Measurements from ENCODE around the gene SYNE3.
A peak's percentile ranks its signal among the peaks of the same experiment; 100 is the strongest.

The SYNE3 gene, protein sequence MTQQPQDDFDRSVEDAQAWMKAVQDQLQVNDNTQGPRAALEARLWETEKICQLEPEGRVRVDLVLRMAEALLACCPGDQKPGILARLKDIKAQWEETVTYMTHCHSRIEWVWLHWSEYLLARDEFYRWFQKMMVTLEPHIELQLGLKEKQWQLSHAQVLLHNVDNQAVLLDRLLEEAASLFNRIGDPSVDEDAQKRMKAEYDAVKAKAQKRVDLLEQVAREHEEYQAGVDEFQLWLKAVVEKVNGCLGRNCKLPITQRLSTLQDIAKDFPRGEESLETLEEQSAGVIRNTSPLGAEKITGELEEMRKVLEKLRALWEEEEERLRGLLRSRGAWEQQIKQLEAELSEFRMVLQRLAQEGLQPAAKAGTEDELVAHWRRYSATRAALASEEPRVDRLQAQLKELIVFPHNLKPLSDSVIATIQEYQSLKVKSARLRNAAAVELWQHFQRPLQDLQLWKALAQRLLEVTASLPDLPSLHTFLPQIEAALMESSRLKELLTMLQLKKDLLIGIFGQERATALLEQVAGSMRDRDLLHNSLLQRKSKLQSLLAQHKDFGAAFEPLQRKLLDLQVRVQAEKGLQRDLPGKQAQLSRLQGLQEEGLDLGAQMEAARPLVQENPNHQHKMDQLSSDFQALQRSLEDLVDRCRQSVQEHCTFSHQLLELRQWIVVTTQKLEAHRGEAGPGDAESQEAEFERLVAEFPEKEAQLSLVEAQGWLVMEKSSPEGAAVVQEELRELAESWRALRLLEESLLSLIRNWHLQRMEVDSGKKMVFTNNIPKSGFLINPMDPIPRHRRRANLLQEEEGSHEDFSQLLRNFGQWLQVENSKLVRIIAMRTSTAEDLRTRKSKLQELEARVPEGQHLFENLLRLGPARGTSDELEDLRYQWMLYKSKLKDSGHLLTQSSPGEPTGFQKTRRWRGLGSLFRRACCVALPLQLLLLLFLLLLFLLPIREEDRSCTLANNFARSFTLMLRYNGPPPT

GRCh38 chr14:95516554-95517181, at the start of gene SYNE3:
SYNE3 (minus strand) TSS chr14:95516650; CDS start chr14:95475821, 40,829 bp downstream.
- ATAC-seq = peak; percentile 46 to 53

GRCh38 chr14:95564060-95564459, 47.6 kb upstream of the SYNE3 start:
- ATAC-seq = no peak

- ATAC-seq = no peak
These were observed 46.6 kb upstream of the SYNE3 start for GRCh38 chr14:95562892-95563685.

DNA sequence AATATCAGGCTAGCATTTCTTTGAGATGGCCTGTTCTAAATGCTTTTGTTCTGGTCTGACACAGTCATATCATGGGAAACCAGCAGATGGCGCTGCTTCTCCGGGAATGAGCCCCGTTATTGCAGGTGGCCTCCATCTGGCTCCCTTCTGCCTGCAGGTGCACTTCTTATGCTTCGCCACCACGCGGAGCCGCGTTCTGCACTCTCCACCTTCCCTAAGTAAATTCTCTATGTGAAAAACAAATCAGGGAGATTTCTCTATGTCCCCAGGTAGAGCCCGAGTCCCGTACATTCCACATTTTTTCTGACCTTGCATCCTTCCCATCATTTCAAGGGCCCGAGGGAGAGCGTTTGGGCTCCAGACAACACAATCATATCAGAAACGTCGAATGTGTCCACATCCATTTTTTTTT, 44.6 kb upstream of the SYNE3 start:
- peak; percentile 87 to 89 for ATAC-seq

DNA sequence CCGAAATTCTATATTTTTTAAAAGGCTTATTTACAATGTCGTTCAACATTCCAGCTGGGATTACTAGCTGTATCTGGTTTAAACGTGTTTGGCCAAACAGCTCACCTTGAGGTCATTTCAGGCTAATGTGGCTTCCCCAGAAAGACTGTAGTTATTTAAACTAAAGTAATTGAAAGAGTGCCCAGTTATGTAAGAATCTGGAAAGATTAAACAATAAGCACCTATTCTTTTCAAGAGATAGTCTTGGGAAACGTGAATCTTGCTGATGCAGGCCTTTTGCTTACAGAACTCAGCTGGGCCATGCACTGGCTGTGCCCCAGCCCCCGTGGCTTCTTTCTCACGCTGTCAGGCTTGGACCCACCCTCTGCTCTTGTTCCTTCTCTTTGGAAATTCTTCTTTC, 42.8 kb upstream of the SYNE3 start:
- ATAC-seq = no peak

GRCh38 chr14:95557832-95558231, 41.4 kb upstream of the SYNE3 start:
- ATAC-seq = no peak

GRCh38 chr14:95557291-95557690, 40.8 kb upstream of the SYNE3 start:
- ATAC-seq = no peak

- no peak for ATAC-seq
These were observed 38.6 kb upstream of the SYNE3 start for GRCh38 chr14:95555053-95555452.

DNA sequence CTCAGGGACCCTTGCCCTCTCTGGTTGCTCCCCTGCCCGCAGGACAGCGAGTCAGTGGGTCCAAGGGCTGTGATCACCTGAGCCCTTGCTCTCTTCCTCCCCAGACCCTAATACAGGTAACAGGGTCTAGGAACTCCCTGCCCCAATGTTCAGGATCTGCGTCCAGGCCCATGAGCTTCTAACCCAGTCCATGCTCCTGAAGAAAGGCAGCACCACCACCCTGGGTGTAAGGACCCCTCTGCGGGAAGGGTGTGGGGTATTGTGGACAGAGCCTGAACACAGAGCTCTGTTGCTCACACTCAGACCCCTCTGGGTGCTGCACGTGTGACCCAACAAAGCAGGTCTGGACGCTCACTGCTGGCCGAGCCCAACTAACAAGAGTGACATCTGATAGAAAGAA, 36.7 kb upstream of the SYNE3 start:
- no peak for ATAC-seq

DNA sequence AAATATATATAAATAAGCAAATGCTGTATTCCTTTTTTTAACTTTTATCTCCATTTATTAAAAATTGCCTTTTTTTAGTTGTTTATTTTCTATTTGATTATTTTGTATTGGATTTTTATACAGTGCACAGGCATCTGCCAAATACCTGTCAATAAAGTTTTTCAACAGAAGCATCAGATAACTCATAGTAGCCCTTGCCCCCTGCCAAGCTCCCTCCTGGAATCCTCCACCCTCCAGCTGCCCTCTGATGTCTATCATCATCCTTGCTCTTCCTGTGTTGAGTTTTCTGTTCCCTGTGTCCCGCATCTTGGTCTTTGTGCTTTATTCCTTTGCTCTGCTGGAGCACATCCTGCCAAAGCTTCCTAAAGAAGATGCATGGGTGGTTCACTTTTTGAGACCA, 35.0 kb upstream of the SYNE3 start:
- ATAC-seq = no peak

GRCh38 chr14:95549656-95550585, 33.5 kb upstream of the SYNE3 start:
- no peak for ATAC-seq

DNA sequence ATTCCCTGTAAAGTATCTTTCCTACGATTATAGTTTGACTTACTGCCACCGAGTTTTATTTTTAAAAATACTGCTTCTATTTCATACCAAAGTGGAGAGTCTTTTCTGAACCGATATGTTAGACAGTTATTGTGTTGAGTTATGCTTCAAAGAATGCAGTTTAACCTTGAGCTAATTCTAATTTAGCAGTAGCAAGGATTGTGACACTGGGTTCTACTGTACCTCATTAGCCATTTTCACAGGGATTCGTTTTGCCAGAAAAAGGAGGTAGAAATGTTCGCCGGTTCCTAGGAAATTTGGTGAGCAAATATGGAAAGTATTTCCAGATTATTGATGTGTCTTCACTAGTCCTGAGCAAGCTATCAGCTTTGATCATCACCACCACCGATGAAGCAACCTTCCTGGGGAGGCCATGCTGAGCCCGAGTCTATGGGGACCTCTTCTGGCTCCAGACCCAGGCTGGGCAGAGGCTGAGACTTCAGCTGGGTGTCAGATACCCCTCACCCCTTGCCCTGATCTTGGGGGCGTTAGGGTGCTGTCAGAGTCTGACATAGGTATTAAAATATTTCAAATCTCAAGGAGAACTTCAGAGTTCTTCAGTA, 32.0 kb upstream of the SYNE3 start:
- ATAC-seq = no peak

- no peak for ATAC-seq
These were observed 31.3 kb upstream of the SYNE3 start for GRCh38 chr14:95547626-95548327.

DNA sequence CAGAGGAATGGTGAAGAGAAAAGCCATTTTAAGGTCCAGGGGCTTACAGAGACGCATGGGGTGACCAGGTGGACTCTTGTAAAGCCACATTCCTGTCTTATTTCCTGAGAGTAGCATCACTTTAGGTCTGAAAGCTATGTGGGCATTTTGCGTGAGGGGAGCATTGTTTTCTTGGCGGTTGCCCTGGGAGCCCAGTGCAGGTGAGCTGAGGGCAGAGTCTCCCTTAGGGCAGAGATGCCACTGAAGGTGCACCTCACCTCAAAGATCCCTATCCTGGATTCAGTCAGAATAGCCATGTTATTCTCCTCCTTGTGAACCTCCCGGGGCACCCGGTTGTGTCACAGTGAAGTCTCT, 30.8 kb upstream of the SYNE3 start:
- no peak for ATAC-seq

DNA sequence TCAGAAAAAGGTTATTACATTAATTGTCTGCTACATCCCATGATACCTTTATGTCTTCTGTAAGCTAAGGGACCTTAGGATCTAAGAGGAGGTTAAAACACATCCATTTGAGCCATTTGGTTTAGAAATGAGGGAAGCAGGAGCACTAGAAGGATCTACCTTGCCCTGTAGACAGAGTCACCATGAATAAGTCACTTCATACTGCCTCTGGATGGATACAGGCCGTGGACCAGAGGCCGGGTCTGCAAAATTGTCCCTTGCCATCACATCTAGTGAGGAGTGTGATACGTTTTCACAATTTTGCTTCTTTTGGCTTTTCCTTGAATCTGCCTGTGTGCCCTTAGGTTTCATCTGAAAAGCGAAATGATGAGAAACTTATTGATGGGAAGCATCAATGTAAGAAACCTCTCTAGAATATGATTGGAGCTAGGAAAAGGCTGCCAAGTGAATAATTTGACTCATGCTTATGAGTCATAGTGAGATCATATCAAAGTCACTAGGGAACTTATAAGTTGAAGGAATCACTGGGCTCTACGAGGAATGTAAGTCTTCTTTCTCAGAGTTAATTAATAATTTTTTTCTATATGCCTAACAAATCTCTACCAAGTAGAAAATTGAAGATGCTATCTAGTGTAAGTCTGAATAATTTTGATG, 29.2 kb upstream of the SYNE3 start:
- peak in 1 of 2 donors; percentile 32 for ATAC-seq

DNA sequence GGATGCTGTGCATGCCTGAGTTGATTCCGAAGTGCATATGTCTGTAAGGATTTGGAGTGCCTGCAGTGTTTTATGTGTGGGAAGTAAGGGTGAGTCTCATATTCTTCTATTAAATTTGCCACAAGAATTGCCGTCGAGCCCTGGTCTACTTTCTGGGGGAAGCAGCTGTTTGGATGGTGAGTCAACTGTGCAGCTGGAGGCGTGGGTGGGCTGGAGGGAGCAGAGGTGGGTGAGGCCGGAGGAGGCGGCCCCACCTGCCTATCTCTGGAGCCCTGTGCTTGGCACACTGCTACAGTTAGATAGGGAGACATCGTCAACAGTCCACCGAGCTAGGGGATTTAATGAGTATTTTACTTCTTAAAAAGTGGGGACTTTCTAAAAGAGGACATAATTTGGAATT, 28.1 kb upstream of the SYNE3 start:
- no peak for ATAC-seq

DNA sequence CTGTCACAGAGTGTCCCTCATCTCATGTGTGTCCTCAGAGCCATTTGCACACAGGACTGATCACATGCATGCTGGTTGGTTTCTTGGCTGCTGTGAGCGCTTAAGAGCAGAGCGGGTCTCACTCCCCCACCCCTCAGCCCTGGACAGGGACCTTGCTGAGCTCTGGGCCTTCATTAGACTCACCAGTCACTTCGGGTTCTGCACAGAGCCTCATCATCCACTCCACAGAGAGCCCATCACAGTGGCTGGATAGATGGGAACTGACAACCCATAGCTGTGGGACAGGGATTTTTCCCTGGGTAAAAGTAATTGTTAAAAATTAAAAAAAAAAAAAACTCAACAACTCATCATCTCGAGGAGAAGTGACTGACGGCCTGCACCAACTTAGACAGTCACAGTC, 26.6 kb upstream of the SYNE3 start:
- no peak for ATAC-seq

GRCh38 chr14:95541932-95542930, 25.8 kb upstream of the SYNE3 start:
- ATAC-seq = no peak

All from activated CD4-positive, CD25-positive, alpha-beta regulatory T cell treated with anti-CD3 and anti-CD28 coated beads, Interleukin-2, amount 50 U/mL, for 24 hours (primary cell).